GM12873 (cell line): ENCODE measurements around the gene METTL15.

Source experiments
- CTCF ChIP-seq: IDR thresholded peaks from 2 replicates; pipeline ENCODE4 v1.5.1; 2012; ENCODE audit warnings: low read depth, mild to moderate bottlenecking, moderate library complexity, low read length, control low read depth; ENCODE audit not compliant: insufficient read depth; ENCODE audit errors: missing control alignments

METTL15 gene

GRCh38 chr11:28268925-28269324 lies 160.7 kb downstream of the METTL15 start:
- TF ChIP-seq CTCF = no peak

- no peak for TF ChIP-seq CTCF
Observed at GRCh38 chr11:28269586-28269985, 161.4 kb downstream of the METTL15 start.

GRCh38 chr11:28274216-28274615 lies 166.0 kb downstream of the METTL15 start:
- no peak for TF ChIP-seq CTCF

GRCh38 chr11:28284196-28284595 lies 176.0 kb downstream of the METTL15 start:
- no peak for TF ChIP-seq CTCF

GRCh38 chr11:28289444-28289843 lies 181.3 kb downstream of the METTL15 start:
- TF ChIP-seq CTCF = no peak

GRCh38 chr11:28296426-28296825 lies 188.2 kb downstream of the METTL15 start:
- TF ChIP-seq CTCF = no peak

- TF ChIP-seq CTCF = no peak
Observed at GRCh38 chr11:28298209-28298608, 190.0 kb downstream of the METTL15 start.

- TF ChIP-seq CTCF = no peak
Observed at GRCh38 chr11:28303477-28304191, 195.4 kb downstream of the METTL15 start.
